Mesendoderm (in vitro differentiated cells): ENCODE measurements around the gene DNAAF1.

Experiments
- DNase-seq: peaks from one replicate; pipeline ENCODE4 v3.0.0; 2013
- H2AK5ac ChIP-seq: 2 replicates; pipeline ENCODE4 v1.6.1; 2013; ENCODE audit warnings: low read length, inconsistent platforms
- H2BK120ac ChIP-seq: 2 replicates; pipeline ENCODE4 v1.6.1; 2013; ENCODE audit warnings: low read depth, mild to moderate bottlenecking, low read length, moderate library complexity, mixed read lengths
- H2BK15ac ChIP-seq: replicated peaks from 2 replicates; pipeline ENCODE4 v1.6.1; 2013; ENCODE audit warnings: low read depth, mild to moderate bottlenecking, moderate library complexity
- H2BK5ac ChIP-seq: 2 replicates; pipeline ENCODE4 v1.6.1; 2013; ENCODE audit warnings: low read length, inconsistent platforms
- H3K18ac ChIP-seq: 2 replicates; pipeline ENCODE4 v1.6.1; 2013; ENCODE audit warnings: mild to moderate bottlenecking, low read length, mixed read lengths
- H3K23ac ChIP-seq: one replicate; pipeline ENCODE4 v1.6.1; 2013; ENCODE audit warnings: low read length
- H3K27ac ChIP-seq: 2 replicates; pipeline ENCODE4 v1.5.1; 2013; ENCODE audit warnings: low read depth, mild to moderate bottlenecking, inconsistent platforms, low read length, moderate library complexity
- H3K27me3 ChIP-seq: 2 replicates; pipeline ENCODE4 v1.6.1; 2013; ENCODE audit warnings: low read length, control low read depth, mild to moderate bottlenecking, inconsistent platforms; ENCODE audit not compliant: insufficient read depth, poor library complexity
- H3K36me3 ChIP-seq: 2 replicates; pipeline ENCODE4 v1.6.1; 2013; ENCODE audit warnings: low read length, inconsistent platforms; ENCODE audit not compliant: control insufficient read depth, insufficient read depth
- H3K4ac ChIP-seq: one replicate; pipeline ENCODE4 v1.6.1; 2013; ENCODE audit warnings: low read depth, mild to moderate bottlenecking, low read length, moderate library complexity
- H3K4me1 ChIP-seq: 2 replicates; pipeline ENCODE4 v1.6.1; 2013; ENCODE audit warnings: low read depth, low read length, inconsistent platforms; ENCODE audit not compliant: control insufficient read depth
- H3K4me2 ChIP-seq: 2 replicates; pipeline ENCODE4 v1.6.1; 2013; ENCODE audit warnings: low read length
- H3K4me3 ChIP-seq: 2 replicates; pipeline ENCODE4 v1.5.1; 2013; ENCODE audit warnings: mild to moderate bottlenecking, low read length
- H3K56ac ChIP-seq: one replicate; pipeline ENCODE4 v1.6.1; 2013; ENCODE audit warnings: low read length
- H3K79me1 ChIP-seq: 2 replicates; pipeline ENCODE4 v1.6.1; 2013; ENCODE audit warnings: low read length, inconsistent platforms
- H3K79me2 ChIP-seq: 2 replicates; pipeline ENCODE4 v1.6.1; 2013; ENCODE audit warnings: mild to moderate bottlenecking, low read length; ENCODE audit not compliant: control insufficient read depth, insufficient read depth
- H3K9ac ChIP-seq: 2 replicates; pipeline ENCODE4 v1.6.1; 2013; ENCODE audit warnings: low read length, inconsistent platforms
- H4K5ac ChIP-seq: one replicate; pipeline ENCODE4 v1.6.1; 2013; ENCODE audit warnings: low read length
- H4K8ac ChIP-seq: one replicate; pipeline ENCODE4 v1.6.1; 2013; ENCODE audit warnings: low read depth, mild to moderate bottlenecking, control low read depth, low read length, moderate library complexity
- WGBS: extraction: QIAGEN DNeasy Blood & Tissue Kit; methylation state at CpG from one replicate; pipeline ENCODE4 v1.1.7; 2013; ENCODE audit warnings: low lambda C conversion rate, missing lambda C conversion rate; ENCODE audit not compliant: insufficient coverage; ENCODE audit errors: extremely low coverage; 5-methylcytosine and 5-hydroxymethylcytosine counted together

DNAAF1 gene

DNA sequence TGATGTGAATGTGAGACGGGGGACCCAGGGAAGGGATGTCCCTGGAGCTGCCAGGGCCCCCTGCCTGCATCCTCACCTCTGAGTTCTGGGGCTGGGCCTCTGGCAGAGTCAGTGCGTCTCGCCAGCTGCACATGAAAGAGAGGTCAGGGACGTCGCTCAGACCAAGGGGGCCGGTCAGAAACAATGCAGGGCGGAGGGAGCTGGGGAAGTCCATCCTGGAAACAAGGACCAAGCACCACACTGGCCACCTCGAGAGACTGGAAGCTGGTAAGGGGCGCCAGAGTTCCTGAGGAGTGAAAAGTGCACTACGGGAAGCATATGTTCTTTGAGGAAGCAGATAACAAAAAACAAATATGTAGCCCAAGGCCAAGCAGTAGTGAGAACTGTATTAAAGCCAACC is 39.7 kb downstream of the DNAAF1 start:
- H3K4ac ChIP-seq, result no peak overlapping the region
- WGBS, result no CpG with 5 or more reads among the region's 10 CpGs
- no peak overlapping the region for H3K56ac ChIP-seq
- no peaks in the 10 kb centered on the region for H3K27me3 ChIP-seq
- H3K79me1 ChIP-seq, result peaks cover 23% of the 10 kb centered on the region
- no peak for DNase-seq
- no peaks in the 10 kb centered on the region for H3K4me1 ChIP-seq
- peaks cover 8% of the 10 kb centered on the region for H3K36me3 ChIP-seq
- H2BK15ac ChIP-seq, result no peak overlapping the region
- H3K4me2 ChIP-seq, result no peak overlapping the region
- H3K23ac ChIP-seq, result no peak overlapping the region
- H3K4me3 ChIP-seq, result no peak overlapping the region
- H2BK5ac ChIP-seq, result no peak overlapping the region
- H4K5ac ChIP-seq, result no peak overlapping the region
- no peak overlapping the region for H2AK5ac ChIP-seq
- H3K9ac ChIP-seq, result no peak overlapping the region
- H3K79me2 ChIP-seq, result peaks cover 18% of the 10 kb centered on the region
- no peak overlapping the region for H3K27ac ChIP-seq
- no peak overlapping the region for H4K8ac ChIP-seq
- H3K18ac ChIP-seq, result no peak overlapping the region
- H2BK120ac ChIP-seq, result no peak overlapping the region

DNA sequence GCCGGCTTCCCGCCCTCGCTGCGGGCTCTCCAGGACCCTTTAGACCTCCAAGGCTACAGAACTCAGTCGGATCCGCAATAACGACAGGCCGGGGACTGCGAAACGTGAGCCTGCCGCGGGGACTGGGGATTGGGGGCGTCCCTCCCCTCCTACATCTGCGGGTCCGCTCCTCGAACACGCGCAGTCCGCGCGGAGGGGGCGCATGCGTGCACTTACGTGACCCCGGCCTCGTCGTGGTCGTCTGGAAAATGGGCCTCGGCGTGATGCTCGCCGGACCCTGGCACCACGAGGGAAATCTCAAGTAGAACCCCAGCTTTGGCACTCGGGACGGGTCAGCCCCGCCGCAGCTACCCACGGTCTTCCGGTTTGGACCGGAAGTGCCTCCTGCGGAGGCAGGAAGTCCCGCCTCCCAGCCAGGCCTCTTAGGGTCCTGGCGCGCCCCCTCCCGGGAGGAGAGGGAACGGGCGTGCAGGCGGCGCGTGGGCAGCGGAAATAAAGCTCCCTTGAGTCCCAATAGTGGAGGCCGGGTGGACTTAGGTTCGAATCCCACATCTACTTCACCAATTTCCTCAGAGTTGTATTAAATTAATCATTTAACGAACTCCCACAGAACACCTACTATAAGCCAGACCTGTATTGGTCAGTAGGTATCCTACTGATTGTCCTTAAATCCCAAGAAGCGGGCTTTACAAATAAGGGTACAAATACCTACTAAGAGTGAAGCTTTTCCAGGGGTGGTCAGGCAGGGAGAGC is 41.8 kb downstream of the DNAAF1 start, which contains the start of gene TAF1C:
Gene TAF1C, minus strand, starts transcription at position 373 of the 753 bp plus-strand sequence. CDS start 2,069 bp downstream, outside the sequence.
- Histone ChIP-seq H3K9ac (peak within 1 kb of the TSS; percentile 93), H3K4ac (peak within 1 kb of the TSS; percentile 7), H2AK5ac (peak within 1 kb of the TSS; percentile 4), H4K8ac (no peak within 1 kb of the TSS), H2BK15ac (no peak within 1 kb of the TSS), H3K23ac (peak within 1 kb of the TSS; percentile 72), H4K5ac (peak within 1 kb of the TSS; percentile 91), H3K79me1 (peaks cover 23% of the 10 kb centered on the region), H2BK5ac (no peak within 1 kb of the TSS), H3K27ac (no peak within 1 kb of the TSS), H3K27me3 (no peaks in the 10 kb centered on the region), H3K4me1 (no peaks in the 10 kb centered on the region), H3K56ac (peak within 1 kb of the TSS; percentile 97), H3K79me2 (peaks cover 18% of the 10 kb centered on the region), H3K4me3 (peak within 1 kb of the TSS; percentile 85), H3K4me2 (peak within 1 kb of the TSS; percentile 96), H3K18ac (no peak within 1 kb of the TSS), H3K36me3 (peaks cover 6% of the 10 kb centered on the region), H2BK120ac (no peak within 1 kb of the TSS)
- WGBS, result no CpG with 5 or more reads among the region's 55 CpGs
- DNase-seq, result peak; percentile 95

DNA sequence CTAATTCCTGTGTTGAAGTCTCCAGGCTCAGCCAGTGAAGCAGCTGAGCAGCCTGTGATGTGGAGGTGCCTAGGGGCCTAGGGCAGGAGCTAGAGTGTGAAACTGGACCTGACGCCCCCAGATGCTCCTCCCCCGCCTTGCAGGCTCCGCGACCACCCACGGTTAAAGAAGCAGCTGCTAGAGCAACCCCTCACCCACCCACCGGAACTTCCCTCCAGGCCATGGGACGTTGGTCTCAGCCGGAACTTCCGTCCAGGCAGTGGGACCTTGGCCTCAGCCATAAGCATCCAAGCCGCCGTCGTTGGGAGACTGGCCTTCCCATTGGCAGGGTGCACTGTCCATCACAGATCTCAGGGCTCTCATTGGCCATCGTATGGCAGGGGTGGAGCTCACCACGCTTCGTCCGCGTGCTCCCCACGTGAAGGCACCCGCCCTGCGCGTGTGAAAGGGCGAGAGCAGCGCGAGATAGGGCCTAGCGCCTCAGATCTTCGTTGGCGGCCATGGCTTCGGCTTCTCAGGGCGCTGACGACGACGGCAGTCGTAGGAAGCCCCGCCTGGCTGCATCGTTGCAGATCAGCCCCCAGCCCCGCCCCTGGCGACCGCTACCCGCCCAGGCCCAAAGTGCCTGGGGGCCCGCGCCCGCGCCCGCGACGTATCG is 45.8 kb downstream of the DNAAF1 start, which contains the start of gene ADAD2:
Gene ADAD2, plus strand, starts transcription at position 427 of the 658 bp plus-strand sequence. Its CDS starts 74 bp downstream, at position 501.
- Histone ChIP-seq H2AK5ac (no peak within 1 kb of the TSS), H3K4me3 (no peak within 1 kb of the TSS), H3K27me3 (no peaks in the 10 kb centered on the region), H3K9ac (no peak within 1 kb of the TSS), H3K27ac (no peak within 1 kb of the TSS), H3K4me1 (no peaks in the 10 kb centered on the region), H3K23ac (no peak within 1 kb of the TSS), H3K79me1 (peaks cover 5% of the 10 kb centered on the region), H3K36me3 (no peaks in the 10 kb centered on the region), H3K18ac (no peak within 1 kb of the TSS), H2BK15ac (no peak within 1 kb of the TSS), H3K4me2 (no peak within 1 kb of the TSS), H3K79me2 (peaks cover 8% of the 10 kb centered on the region), H3K4ac (no peak within 1 kb of the TSS), H4K5ac (no peak within 1 kb of the TSS), H2BK5ac (no peak within 1 kb of the TSS), H2BK120ac (no peak within 1 kb of the TSS), H4K8ac (no peak within 1 kb of the TSS), H3K56ac (no peak within 1 kb of the TSS)
- peak; percentile 72 for DNase-seq
- no CpG with 5 or more reads among the region's 47 CpGs for WGBS

DNA sequence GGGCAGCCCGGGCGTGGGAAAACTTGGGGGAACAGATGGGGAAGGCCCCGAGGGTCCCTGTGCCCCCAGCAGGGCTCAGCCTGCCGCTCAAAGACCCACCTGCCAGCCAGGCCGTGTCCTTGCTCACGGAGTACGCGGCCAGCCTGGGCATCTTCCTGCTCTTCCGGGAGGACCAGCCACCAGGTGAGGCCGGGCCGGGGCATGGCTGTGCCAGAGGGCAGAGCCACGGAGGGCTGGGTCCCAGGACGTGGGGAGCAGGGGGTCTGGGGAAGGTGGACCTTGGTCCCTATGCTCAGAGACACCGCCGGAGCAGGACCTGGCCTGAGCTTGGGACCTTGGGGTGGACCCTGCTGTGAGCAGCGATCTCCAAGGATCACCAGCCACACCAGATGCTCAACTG is 46.4 kb downstream of the DNAAF1 start:
- Histone ChIP-seq H3K79me1 (peaks cover 3% of the 10 kb centered on the region), H3K27me3 (no peaks in the 10 kb centered on the region), H2BK120ac (no peak overlapping the region), H3K4me3 (no peak overlapping the region), H3K9ac (no peak overlapping the region), H2BK15ac (no peak overlapping the region), H3K18ac (no peak overlapping the region), H3K4ac (no peak overlapping the region), H4K5ac (no peak overlapping the region), H4K8ac (no peak overlapping the region), H3K23ac (no peak overlapping the region), H3K27ac (no peak overlapping the region), H3K56ac (no peak overlapping the region), H3K36me3 (no peaks in the 10 kb centered on the region), H3K4me2 (no peak overlapping the region), H2BK5ac (no peak overlapping the region), H3K4me1 (no peaks in the 10 kb centered on the region), H2AK5ac (no peak overlapping the region), H3K79me2 (peaks cover 3% of the 10 kb centered on the region)
- no CpG with 5 or more reads among the region's 16 CpGs for WGBS
- no peak for DNase-seq

DNA sequence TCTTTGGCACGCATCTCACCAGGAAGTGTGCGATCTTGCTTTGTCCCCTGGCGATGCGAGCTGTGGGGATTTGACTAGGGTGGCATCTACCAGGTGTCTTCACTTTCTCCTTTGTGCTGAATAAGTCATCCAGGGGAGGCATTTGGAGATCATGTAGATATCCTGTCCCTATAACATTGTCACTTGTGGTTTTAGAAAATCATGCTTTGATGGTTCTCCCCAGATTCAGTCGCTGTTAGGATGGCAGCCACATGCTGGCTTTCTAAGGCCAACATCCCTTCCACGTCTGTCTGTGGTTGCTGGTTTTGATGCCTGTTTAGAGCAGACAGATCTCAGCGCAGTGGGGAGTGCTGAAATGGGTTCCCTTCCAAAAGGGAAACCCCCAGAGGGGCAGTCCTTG is 48.4 kb downstream of the DNAAF1 start:
- no peak overlapping the region for H2BK15ac ChIP-seq
- no peak overlapping the region for H3K23ac ChIP-seq
- H3K79me2 ChIP-seq, result no peaks in the 10 kb centered on the region
- no peak overlapping the region for H3K56ac ChIP-seq
- no peak overlapping the region for H4K5ac ChIP-seq
- H3K79me1 ChIP-seq, result no peaks in the 10 kb centered on the region
- no peak overlapping the region for H2BK120ac ChIP-seq
- H2BK5ac ChIP-seq, result no peak overlapping the region
- no peaks in the 10 kb centered on the region for H3K27me3 ChIP-seq
- H3K4me1 ChIP-seq, result no peaks in the 10 kb centered on the region
- no peak overlapping the region for H3K9ac ChIP-seq
- no peak overlapping the region for H3K4me3 ChIP-seq
- no peak overlapping the region for H3K4me2 ChIP-seq
- WGBS, result no CpG with 5 or more reads among the region's 7 CpGs
- H4K8ac ChIP-seq, result no peak overlapping the region
- H3K36me3 ChIP-seq, result no peaks in the 10 kb centered on the region
- H3K18ac ChIP-seq, result no peak overlapping the region
- H2AK5ac ChIP-seq, result no peak overlapping the region
- no peak overlapping the region for H3K27ac ChIP-seq
- no peak overlapping the region for H3K4ac ChIP-seq
- DNase-seq, result no peak
